Nephron progenitor cell (in vitro differentiated cells): Measurements from ENCODE around the gene ATP11A.

Source experiments
- DNase-seq: peaks from one replicate; pipeline ENCODE4 v3.0.0; 2021
- H3K27ac Mint-ChIP-seq: 2 replicates; pipeline ENCODE4 v1.8.0; 2021; ENCODE audit warnings: mild to moderate bottlenecking, moderate library complexity, mixed read lengths
- H3K27me3 Mint-ChIP-seq: 2 replicates; pipeline ENCODE4 v1.8.0; 2021; ENCODE audit warnings: mild to moderate bottlenecking, low read depth, mixed read lengths; ENCODE audit not compliant: poor library complexity
- H3K36me3 Mint-ChIP-seq: 2 replicates; pipeline ENCODE4 v1.8.0; 2021; ENCODE audit warnings: low read depth, mixed read lengths
- H3K4me1 Mint-ChIP-seq: 2 replicates; pipeline ENCODE4 v1.8.0; 2021; ENCODE audit warnings: mixed read lengths
- H3K4me3 Mint-ChIP-seq: 2 replicates; pipeline ENCODE4 v1.8.0; 2021; ENCODE audit warnings: mild to moderate bottlenecking, moderate library complexity, mixed read lengths
- H3K9me3 Mint-ChIP-seq: 2 replicates; pipeline ENCODE4 v1.8.0; 2021; ENCODE audit warnings: mild to moderate bottlenecking, moderate library complexity, mixed read lengths
- CTCF ChIP-seq: fragments of 200-600 bp; sonication (generic); IDR thresholded peaks from 2 replicates; pipeline ENCODE4 v1.5.0; 2021; ENCODE audit warnings: antibody characterized with exemption

ATP11A gene

DNA sequence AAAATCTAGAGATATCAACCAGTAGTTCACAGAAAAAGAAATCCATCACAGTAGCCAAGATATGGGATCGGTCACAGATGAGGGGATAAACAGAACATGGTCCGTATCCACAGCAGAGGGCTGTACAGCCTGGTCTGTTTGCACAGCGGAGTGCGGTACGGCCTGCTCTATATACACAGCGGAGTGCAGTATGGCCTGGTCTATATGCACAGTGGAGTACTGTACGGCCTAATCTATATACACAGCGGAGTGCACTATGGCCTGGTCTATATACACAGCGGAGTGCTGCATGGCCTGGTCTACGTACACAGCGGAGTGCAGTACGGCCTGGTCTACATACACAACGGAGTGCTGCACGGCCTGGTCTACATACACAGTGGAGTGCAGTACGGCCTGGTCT, 236.2 kb downstream of the ATP11A start:
- Mint-ChIP-seq H3K36me3 (peaks cover 21% of the 10 kb centered on the region), H3K27ac (no peak overlapping the region), H3K4me3 (no peak overlapping the region), H3K27me3 (peaks cover 12% of the 10 kb centered on the region), H3K9me3 (peaks cover 33% of the 10 kb centered on the region), H3K4me1 (peaks cover 17% of the 10 kb centered on the region)
- no peak for TF ChIP-seq CTCF
- no peak for DNase-seq

DNA sequence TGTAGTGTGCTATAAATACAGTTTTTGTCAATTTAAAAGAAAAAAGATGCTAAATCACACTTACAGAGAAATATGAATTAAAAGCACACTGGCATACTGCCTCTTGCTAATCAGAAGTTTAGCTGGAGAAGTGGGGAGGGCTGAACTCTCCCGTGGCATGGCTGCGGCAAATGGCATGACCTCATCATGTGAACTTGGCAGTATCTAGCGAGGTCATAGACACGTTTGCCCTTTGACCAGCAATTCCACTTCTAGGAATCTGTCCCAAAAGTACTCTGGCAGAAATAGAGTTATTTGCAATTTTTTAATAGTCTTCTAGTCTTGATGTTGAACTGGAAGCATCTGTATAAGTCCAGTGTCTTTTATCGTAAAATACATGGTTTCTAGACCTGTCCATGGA, 237.2 kb downstream of the ATP11A start:
- Mint-ChIP-seq H3K27me3 (peaks cover 12% of the 10 kb centered on the region), H3K4me3 (no peak overlapping the region), H3K9me3 (peaks cover 30% of the 10 kb centered on the region), H3K4me1 (peaks cover 27% of the 10 kb centered on the region), H3K36me3 (peaks cover 19% of the 10 kb centered on the region), H3K27ac (no peak overlapping the region)
- no peak for DNase-seq
- TF ChIP-seq CTCF, result no peak

GRCh38 chr13:112928020-112928971, 238.5 kb downstream of the ATP11A start:
- peaks cover 15% of the 10 kb centered on the region for H3K36me3 Mint-ChIP-seq
- DNase-seq, result no peak
- no peak for TF ChIP-seq CTCF
- H3K4me1 Mint-ChIP-seq, result peaks cover 28% of the 10 kb centered on the region
- peaks cover 13% of the 10 kb centered on the region for H3K27me3 Mint-ChIP-seq
- no peak overlapping the region for H3K27ac Mint-ChIP-seq
- peaks cover 25% of the 10 kb centered on the region for H3K9me3 Mint-ChIP-seq
- H3K4me3 Mint-ChIP-seq, result no peak overlapping the region

DNA sequence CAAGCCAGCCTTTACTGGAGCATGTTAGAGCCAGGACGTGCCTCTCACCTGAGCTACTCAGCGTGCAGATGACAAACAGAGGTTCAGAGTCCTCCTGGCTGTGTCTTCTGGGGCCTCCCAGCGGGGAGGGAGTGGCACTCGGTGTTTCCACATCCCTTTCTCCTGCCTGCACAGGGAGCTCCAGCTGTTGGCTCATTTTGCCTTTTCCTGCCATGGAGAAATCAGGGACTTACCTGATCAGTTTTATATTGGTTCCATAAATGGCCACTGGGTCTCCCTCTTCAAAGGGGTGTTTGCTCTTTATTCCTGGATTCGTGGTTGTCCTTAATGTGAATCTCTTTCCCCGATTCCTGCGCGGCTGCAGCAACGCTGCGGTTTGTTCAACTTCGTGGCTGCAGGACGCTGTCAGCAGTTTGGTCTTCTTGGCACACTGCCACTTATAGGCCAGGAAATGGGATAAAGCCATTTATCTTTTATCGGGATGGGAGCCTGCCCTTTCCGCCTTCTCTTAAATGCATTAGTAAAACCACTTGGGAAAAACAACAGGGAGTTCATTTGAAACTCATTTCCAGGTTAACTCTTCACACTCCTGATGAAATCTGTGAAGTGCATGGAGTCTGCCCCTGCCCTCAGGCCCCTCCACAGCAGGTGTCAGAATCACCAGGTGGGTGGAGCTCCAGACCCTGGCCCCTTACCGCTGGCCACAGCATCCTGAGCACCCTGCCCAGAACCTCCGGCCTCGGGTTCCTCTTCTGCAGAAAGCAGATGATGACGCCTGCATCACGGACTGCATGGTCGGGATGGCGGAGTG, 239.3 kb downstream of the ATP11A start:
- Mint-ChIP-seq H3K36me3 (peaks cover 8% of the 10 kb centered on the region), H3K27ac (peak overlapping the region; percentile 84), H3K9me3 (peaks cover 16% of the 10 kb centered on the region), H3K27me3 (peaks cover 16% of the 10 kb centered on the region), H3K4me3 (no peak overlapping the region), H3K4me1 (peaks cover 28% of the 10 kb centered on the region)
- no peak for TF ChIP-seq CTCF
- no peak for DNase-seq

DNA sequence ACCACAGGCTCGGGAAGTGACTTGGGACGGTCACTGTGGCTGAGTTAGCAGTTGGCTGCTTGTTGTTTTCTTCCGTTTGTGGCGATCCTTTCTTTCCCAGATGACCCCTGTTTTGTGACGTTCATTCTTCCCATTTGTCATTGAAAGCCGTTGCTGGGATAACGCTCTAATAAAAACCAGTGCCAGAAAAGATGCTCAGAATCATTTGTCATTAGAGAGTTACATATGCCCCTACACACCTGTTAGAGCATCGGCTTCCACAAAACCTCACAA, 239.9 kb downstream of the ATP11A start:
- H3K36me3 Mint-ChIP-seq, result peaks cover 8% of the 10 kb centered on the region
- no peak overlapping the region for H3K27ac Mint-ChIP-seq
- H3K4me3 Mint-ChIP-seq, result no peak overlapping the region
- peaks cover 12% of the 10 kb centered on the region for H3K9me3 Mint-ChIP-seq
- peaks cover 16% of the 10 kb centered on the region for H3K27me3 Mint-ChIP-seq
- H3K4me1 Mint-ChIP-seq, result peaks cover 28% of the 10 kb centered on the region
- DNase-seq, result no peak
- no peak for TF ChIP-seq CTCF
